GM18867 (cell line): ENCODE data around the gene CACNA1H.

Experiments
- ATAC-seq: cut with Tn5 transposase; IDR thresholded peaks from one replicate; pipeline ENCODE4 v1.9.1; 2021; ENCODE audit warnings: mild to moderate bottlenecking, moderate library complexity; ENCODE audit not compliant: unreplicated experiment

Gene CACNA1H

GRCh38 chr16:1141716-1142115 is 11.2 kb upstream of the CACNA1H start:
- ATAC-seq: no peak

GRCh38 chr16:1142911-1143310 is 10.0 kb upstream of the CACNA1H start:
- ATAC-seq: no peak

- ATAC-seq: no peak
Observed at GRCh38 chr16:1143761-1144450, 9.0 kb upstream of the CACNA1H start.

- ATAC-seq: no peak
Observed at GRCh38 chr16:1144476-1145382, 8.2 kb upstream of the CACNA1H start.

GRCh38 chr16:1145383-1146100 is 7.4 kb upstream of the CACNA1H start:
- no peak for ATAC-seq

- no peak for ATAC-seq
Observed at GRCh38 chr16:1146409-1146808, 6.5 kb upstream of the CACNA1H start.

- no peak for ATAC-seq
Observed at GRCh38 chr16:1147027-1147426, 5.9 kb upstream of the CACNA1H start.

GRCh38 chr16:1149101-1149636 is 3.7 kb upstream of the CACNA1H start:
- ATAC-seq: no peak

- no peak for ATAC-seq
Observed at GRCh38 chr16:1150511-1150982, 2.4 kb upstream of the CACNA1H start.

GRCh38 chr16:1151424-1152122 is 1.3 kb upstream of the CACNA1H start:
- ATAC-seq: no peak

- ATAC-seq: no peak
Observed at GRCh38 chr16:1152123-1152638, 725 bp upstream of the CACNA1H start.

- no peak for ATAC-seq
Observed at GRCh38 chr16:1153480-1154160, 714 bp downstream of the CACNA1H start.

GRCh38 chr16:1154291-1154886 is 1.5 kb downstream of the CACNA1H start:
- no peak for ATAC-seq

- no peak for ATAC-seq
Observed at GRCh38 chr16:1154887-1155331, 2.0 kb downstream of the CACNA1H start.

GRCh38 chr16:1155353-1156054 is 2.6 kb downstream of the CACNA1H start:
- no peak for ATAC-seq

GRCh38 chr16:1156055-1156982 is 3.4 kb downstream of the CACNA1H start:
- ATAC-seq: no peak

GRCh38 chr16:1156983-1157638 is 4.2 kb downstream of the CACNA1H start:
- no peak for ATAC-seq
